ENCODE results near the gene E2F6.

E2F6 gene

DNA sequence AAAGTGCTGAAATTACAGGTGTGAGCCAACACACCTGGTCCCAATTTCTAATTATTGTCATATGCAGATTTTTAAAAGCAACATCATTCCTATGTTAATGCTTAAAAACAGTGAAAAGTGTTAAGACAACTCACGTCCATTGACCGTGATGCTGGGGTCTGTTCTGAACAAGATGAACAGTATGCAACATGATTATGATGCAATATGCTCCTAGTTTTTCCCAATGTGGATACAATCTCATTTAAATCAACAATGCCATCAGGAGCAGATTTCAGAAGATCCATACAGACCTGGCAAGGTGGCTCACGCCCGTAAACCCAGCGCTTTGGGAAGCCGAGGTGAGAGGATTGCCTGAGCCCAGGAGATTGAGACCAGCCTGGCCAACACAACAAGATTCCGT is 31.5 kb downstream of the E2F6 start:
- DNase-seq (ENCODE audit: low read depth, low spot score), result no peak
- no peaks in the 10 kb centered on the region for H3K9me3 ChIP-seq (ENCODE audit: low read depth, low read length)
- peaks cover 23% of the 10 kb centered on the region for H3K36me3 ChIP-seq (ENCODE audit: insufficient read depth, low read length)
- no peak for TF ChIP-seq FOXP2 (optimal IDR thresholded peaks at IDR 0.05; ENCODE audit: control extremely low read depth, extremely low read length, insufficient read depth)
- no peak for TF ChIP-seq EZH2 (IDR thresholded peaks at IDR 0.05)
- no peak for TF ChIP-seq POLR2AphosphoS5 (IDR thresholded peaks at IDR 0.05; ENCODE audit: borderline replicate concordance, low read depth, low read length)
- H3K9ac ChIP-seq (ENCODE audit: insufficient read length), result no peak overlapping the region
- H3K27ac ChIP-seq, result no peak overlapping the region; the same call in 1 of the 2 replicates
- no peak overlapping the region for H3K4me3 ChIP-seq

DNA sequence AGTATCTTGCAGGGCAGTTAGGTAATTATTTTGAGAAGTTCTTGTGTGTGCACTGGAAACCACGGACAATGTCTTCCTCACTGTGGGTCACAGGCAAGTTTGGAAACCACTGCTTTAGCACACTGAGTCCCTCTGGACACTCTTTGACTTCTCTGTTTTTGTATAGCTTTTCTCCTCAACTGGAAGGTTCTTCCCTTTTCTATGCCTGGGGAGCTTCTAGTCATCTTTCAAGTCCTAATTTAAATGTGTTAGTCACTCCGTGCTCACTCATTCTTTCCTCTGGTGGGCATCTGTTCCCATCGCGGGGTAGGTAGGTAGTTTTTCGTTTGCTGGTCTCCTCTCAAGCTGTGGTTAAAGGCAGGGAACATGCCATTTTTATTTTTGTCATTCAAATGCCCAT is 32.1 kb downstream of the E2F6 start:
- Histone ChIP-seq H3K9ac (ENCODE audit: insufficient read length) (no peak overlapping the region), H3K36me3 (ENCODE audit: insufficient read depth, low read length) (peaks cover 18% of the 10 kb centered on the region), H3K9me3 (ENCODE audit: low read depth, low read length) (no peaks in the 10 kb centered on the region), H3K4me3 (no peak overlapping the region), H3K27ac (no peak overlapping the region)
- TF ChIP-seq POLR2AphosphoS5 (IDR thresholded peaks at IDR 0.05; ENCODE audit: borderline replicate concordance, low read depth, low read length) (no peak), EZH2 (IDR thresholded peaks at IDR 0.05) (no peak), FOXP2 (optimal IDR thresholded peaks at IDR 0.05; ENCODE audit: control extremely low read depth, extremely low read length, insufficient read depth) (no peak)
- DNase-seq (ENCODE audit: low read depth, low spot score), result no peak

DNA sequence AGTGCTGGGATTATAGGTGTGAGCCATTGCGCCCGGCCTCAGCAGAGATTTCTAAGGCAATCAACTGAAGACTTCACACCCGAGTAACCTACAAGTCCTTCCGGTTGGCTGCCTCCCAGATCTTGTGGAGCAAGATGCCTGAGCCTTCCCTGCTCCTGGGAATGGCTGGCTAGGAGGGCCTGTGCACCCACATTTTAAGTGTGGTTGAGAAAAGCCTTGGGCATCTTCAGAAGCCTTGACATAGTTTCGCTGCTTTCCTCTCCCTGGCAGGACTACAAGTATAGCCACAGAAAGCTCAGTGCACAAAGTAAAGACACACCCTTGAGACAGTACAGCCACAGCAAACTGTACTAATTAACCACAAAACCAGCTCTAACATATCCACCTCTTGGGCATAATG is 35.2 kb downstream of the E2F6 start:
- H3K27ac ChIP-seq, result no peak overlapping the region
- no peak for TF ChIP-seq POLR2AphosphoS5 (IDR thresholded peaks at IDR 0.05; ENCODE audit: borderline replicate concordance, low read depth, low read length)
- no peak for TF ChIP-seq EZH2 (IDR thresholded peaks at IDR 0.05)
- TF ChIP-seq FOXP2 (optimal IDR thresholded peaks at IDR 0.05; ENCODE audit: control extremely low read depth, extremely low read length, insufficient read depth), result no peak
- DNase-seq (ENCODE audit: low read depth, low spot score), result no peak
- H3K9ac ChIP-seq (ENCODE audit: insufficient read length), result no peak overlapping the region
- H3K4me3 ChIP-seq, result no peak overlapping the region
- H3K36me3 ChIP-seq (ENCODE audit: insufficient read depth, low read length), result peaks cover 6% of the 10 kb centered on the region; the same call in 1 of the 2 replicates
- no peaks in the 10 kb centered on the region for H3K9me3 ChIP-seq (ENCODE audit: low read depth, low read length)

DNA sequence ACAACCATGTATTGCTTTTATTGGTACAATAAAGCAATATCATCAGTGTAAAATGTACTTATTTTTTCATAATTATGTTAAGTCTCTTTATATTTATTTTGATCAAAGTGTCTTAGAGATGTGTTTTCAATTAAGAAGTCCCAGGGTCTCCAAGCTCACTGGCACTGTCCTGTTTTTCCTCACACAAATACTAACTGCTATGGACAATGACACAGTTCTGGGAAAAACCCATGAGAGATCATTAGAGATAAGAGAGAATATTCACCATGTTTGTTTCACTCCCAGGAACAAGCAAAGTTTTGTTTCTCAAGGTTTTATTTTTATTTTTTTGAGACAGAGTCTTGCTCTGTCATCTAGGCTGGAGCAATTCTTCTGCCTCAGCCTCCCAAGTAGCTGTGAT is 38.7 kb downstream of the E2F6 start:
- Histone ChIP-seq H3K4me3 (no peak overlapping the region), H3K9me3 (ENCODE audit: low read depth, low read length) (no peaks in the 10 kb centered on the region), H3K36me3 (ENCODE audit: insufficient read depth, low read length) (no peaks in the 10 kb centered on the region), H3K27ac (no peak overlapping the region), H3K9ac (ENCODE audit: insufficient read length) (no peak overlapping the region)
- no peak for DNase-seq (ENCODE audit: low read depth, low spot score)
- TF ChIP-seq POLR2AphosphoS5 (IDR thresholded peaks at IDR 0.05; ENCODE audit: borderline replicate concordance, low read depth, low read length), result no peak
- TF ChIP-seq FOXP2 (optimal IDR thresholded peaks at IDR 0.05; ENCODE audit: control extremely low read depth, extremely low read length, insufficient read depth), result no peak
- TF ChIP-seq EZH2 (IDR thresholded peaks at IDR 0.05), result no peak

DNA sequence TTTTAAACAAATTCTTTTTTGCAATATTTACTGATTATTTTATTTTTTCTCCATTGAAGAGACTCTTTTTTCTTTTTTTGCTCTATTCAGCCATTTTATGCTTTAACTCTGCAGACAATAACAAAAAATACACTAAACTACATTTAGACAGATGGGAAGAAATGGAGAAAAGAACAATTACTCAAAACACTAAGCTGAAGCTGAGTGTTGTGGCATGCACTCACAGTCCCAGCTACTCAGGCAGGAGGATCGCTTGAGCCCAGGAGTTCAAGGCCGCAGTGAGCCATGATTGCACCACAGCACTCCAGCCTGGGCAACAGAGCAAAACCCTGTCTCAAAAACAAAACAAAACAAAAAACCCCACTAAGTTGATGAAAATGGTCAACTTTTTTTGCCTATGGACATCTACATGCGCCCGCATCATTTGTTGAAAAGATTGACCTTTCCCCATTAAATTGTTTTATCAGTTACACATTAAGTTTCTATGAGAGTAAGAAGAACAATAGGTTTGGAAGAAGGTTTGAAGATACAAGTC is 43.0 kb downstream of the E2F6 start:
- Histone ChIP-seq H3K4me3 (no peak overlapping the region), H3K27ac (no peak overlapping the region), H3K9ac (ENCODE audit: insufficient read length) (no peak overlapping the region), H3K36me3 (ENCODE audit: insufficient read depth, low read length) (no peaks in the 10 kb centered on the region), H3K9me3 (ENCODE audit: low read depth, low read length) (no peaks in the 10 kb centered on the region)
- DNase-seq (ENCODE audit: low read depth, low spot score), result no peak
- TF ChIP-seq FOXP2 (optimal IDR thresholded peaks at IDR 0.05; ENCODE audit: control extremely low read depth, extremely low read length, insufficient read depth) (no peak), POLR2AphosphoS5 (IDR thresholded peaks at IDR 0.05; ENCODE audit: borderline replicate concordance, low read depth, low read length) (no peak), EZH2 (IDR thresholded peaks at IDR 0.05) (no peak)

DNA sequence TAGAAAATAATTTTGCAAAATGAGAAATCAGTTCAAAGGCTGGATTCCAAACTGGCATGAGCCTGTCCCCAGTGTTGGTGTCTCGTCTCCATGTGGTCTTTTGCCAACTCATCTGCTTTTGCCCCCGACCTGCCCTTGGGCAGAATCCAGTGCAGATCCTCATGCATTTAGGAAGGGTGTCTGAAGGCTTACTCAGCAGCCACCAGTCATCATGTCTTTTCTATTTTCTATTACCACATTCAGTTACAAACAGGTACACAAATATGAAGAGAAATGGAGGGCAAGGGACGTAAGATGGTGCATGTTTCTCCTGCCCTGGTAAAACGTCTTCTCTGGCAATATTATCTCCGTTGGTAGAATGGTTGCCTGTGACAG is 43.5 kb downstream of the E2F6 start:
- no peaks in the 10 kb centered on the region for H3K36me3 ChIP-seq (ENCODE audit: insufficient read depth, low read length)
- no peak for TF ChIP-seq FOXP2 (optimal IDR thresholded peaks at IDR 0.05; ENCODE audit: control extremely low read depth, extremely low read length, insufficient read depth)
- TF ChIP-seq POLR2AphosphoS5 (IDR thresholded peaks at IDR 0.05; ENCODE audit: borderline replicate concordance, low read depth, low read length), result no peak
- no peaks in the 10 kb centered on the region for H3K9me3 ChIP-seq (ENCODE audit: low read depth, low read length)
- DNase-seq (ENCODE audit: low read depth, low spot score), result no peak
- H3K4me3 ChIP-seq, result no peak overlapping the region
- no peak overlapping the region for H3K9ac ChIP-seq (ENCODE audit: insufficient read length)
- H3K27ac ChIP-seq, result no peak overlapping the region

DNA sequence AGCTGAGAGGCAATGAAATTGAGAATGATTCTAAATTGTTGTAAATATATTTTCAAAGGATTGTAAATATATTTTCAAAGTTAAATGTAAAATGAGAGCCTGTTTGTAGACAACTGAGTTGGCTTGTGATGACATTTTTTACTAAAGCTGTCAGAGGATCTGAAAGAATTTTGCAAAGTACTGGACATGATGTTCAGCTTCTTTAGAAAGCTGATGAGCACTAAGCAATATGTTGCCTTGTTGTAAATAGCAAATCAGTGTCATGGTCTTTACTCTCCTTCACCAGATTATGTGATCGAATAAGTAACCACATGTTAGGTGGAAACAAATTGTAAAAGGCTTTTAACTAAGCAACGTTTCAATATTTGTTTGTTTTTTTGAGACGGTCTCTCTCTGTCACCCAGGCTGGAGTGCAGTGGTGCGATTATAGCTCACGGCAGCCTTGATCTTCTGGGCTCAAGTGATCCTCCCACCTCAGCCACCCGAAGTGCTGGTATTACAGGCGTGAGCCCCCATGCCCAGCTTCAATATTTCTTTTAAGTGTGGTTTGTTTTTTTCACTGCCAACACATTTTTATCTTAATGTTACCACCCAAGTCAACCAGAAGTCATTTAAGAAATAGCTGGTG is 44.0 kb downstream of the E2F6 start:
- no peaks in the 10 kb centered on the region for H3K9me3 ChIP-seq (ENCODE audit: low read depth, low read length)
- no peak overlapping the region for H3K4me3 ChIP-seq
- no peaks in the 10 kb centered on the region for H3K36me3 ChIP-seq (ENCODE audit: insufficient read depth, low read length)
- no peak overlapping the region for H3K9ac ChIP-seq (ENCODE audit: insufficient read length)
- no peak for DNase-seq (ENCODE audit: low read depth, low spot score)
- TF ChIP-seq POLR2AphosphoS5 (IDR thresholded peaks at IDR 0.05; ENCODE audit: borderline replicate concordance, low read depth, low read length) (no peak), FOXP2 (optimal IDR thresholded peaks at IDR 0.05; ENCODE audit: control extremely low read depth, extremely low read length, insufficient read depth) (no peak), EZH2 (IDR thresholded peaks at IDR 0.05) (no peak)
- H3K27ac ChIP-seq, result no peak overlapping the region

DNA sequence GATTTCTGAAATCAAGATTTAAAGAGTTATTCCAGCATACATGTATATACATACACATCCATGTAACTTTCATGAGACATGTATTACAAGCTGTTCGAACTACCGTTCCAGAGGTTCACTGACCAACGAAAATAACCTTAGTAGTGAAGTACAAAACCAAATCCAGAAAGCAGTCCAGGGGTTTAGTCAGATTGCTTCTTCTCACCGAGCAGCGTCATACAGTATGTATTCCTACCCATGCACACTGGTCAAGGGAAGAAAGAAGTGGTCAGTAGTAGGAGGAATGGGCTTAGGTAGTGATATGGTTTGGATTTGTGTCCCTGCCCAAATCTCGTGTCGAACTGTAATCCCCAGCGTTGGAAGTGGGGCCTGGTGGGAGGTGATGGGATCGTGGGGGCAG is 45.3 kb downstream of the E2F6 start:
- H3K36me3 ChIP-seq (ENCODE audit: insufficient read depth, low read length), result no peaks in the 10 kb centered on the region
- no peak overlapping the region for H3K4me3 ChIP-seq
- no peak overlapping the region for H3K27ac ChIP-seq
- H3K9ac ChIP-seq (ENCODE audit: insufficient read length), result no peak overlapping the region
- no peak for TF ChIP-seq POLR2AphosphoS5 (IDR thresholded peaks at IDR 0.05; ENCODE audit: borderline replicate concordance, low read depth, low read length)
- TF ChIP-seq FOXP2 (optimal IDR thresholded peaks at IDR 0.05; ENCODE audit: control extremely low read depth, extremely low read length, insufficient read depth), result no peak
- no peak for TF ChIP-seq EZH2 (IDR thresholded peaks at IDR 0.05)
- H3K9me3 ChIP-seq (ENCODE audit: low read depth, low read length), result no peaks in the 10 kb centered on the region
- no peak for DNase-seq (ENCODE audit: low read depth, low spot score)

DNA sequence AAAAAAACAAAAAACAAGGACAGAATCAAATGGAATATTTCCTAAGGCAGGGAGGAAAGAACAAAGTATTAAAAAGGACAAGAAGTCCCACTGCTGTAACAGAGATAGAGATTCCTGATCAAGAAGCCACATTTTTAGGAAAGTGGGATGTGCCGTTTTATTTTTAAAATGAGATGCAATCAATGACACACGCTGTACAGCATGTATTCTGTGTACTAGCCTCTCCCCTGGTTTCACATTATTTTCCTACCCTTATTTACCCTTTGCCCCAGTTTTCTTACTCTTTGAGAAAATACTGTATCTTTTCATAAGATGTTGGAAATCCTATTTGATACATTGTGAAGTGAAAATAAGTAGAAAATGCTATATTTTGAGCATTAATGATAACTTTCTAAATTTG is 45.8 kb downstream of the E2F6 start:
- TF ChIP-seq FOXP2 (optimal IDR thresholded peaks at IDR 0.05; ENCODE audit: control extremely low read depth, extremely low read length, insufficient read depth) (no peak), POLR2AphosphoS5 (IDR thresholded peaks at IDR 0.05; ENCODE audit: borderline replicate concordance, low read depth, low read length) (no peak), EZH2 (IDR thresholded peaks at IDR 0.05) (no peak)
- Histone ChIP-seq H3K36me3 (ENCODE audit: insufficient read depth, low read length) (no peaks in the 10 kb centered on the region), H3K4me3 (no peak overlapping the region), H3K9ac (ENCODE audit: insufficient read length) (no peak overlapping the region), H3K9me3 (ENCODE audit: low read depth, low read length) (no peaks in the 10 kb centered on the region), H3K27ac (no peak overlapping the region)
- DNase-seq (ENCODE audit: low read depth, low spot score), result no peak
